Activated naive CD4-positive, alpha-beta T cell treated with anti-CD3 and anti-CD28 coated beads, Interleukin-2, amount 10 ng/mL, durations not matched to agents 7 days and 5 days (primary cell): ENCODE results near the gene APC2.
A peak's percentile ranks its signal among the peaks of the same experiment; 100 is the strongest.

Experiments
- CTCF ChIA-PET: fragments of 350-600 bp; sonication (Branson Sonifier 250); formaldehyde crosslinking; loops from one replicate; lab custom pipeline; 2021; ENCODE audit warnings: antibody characterized with exemption; lab: Charles Lee
- DNase-seq: peaks from one replicate; pipeline ENCODE4 v3.0.0-alpha.2; 2020
- H3K27ac Mint-ChIP-seq: one replicate; pipeline ENCODE4 v1.8.0; 2021; ENCODE audit warnings: mild to moderate bottlenecking, moderate library complexity, mixed read lengths
- H3K27me3 Mint-ChIP-seq: one replicate; pipeline ENCODE4 v1.8.0; 2021; ENCODE audit warnings: mild to moderate bottlenecking, mixed read lengths
- H3K36me3 Mint-ChIP-seq: one replicate; pipeline ENCODE4 v1.8.0; 2021; ENCODE audit warnings: mixed read lengths
- H3K4me1 Mint-ChIP-seq: one replicate; pipeline ENCODE4 v1.8.0; 2021; ENCODE audit warnings: mixed read lengths
- H3K4me3 Mint-ChIP-seq: one replicate; pipeline ENCODE4 v1.8.0; 2021; ENCODE audit warnings: mild to moderate bottlenecking, moderate library complexity, mixed read lengths
- H3K9me3 Mint-ChIP-seq: one replicate; pipeline ENCODE4 v1.8.0; 2021; ENCODE audit warnings: mixed read lengths

Gene APC2

GRCh38 chr19:1421218-1421957 lies 28.5 kb upstream of the APC2 start:
- Mint-ChIP-seq H3K4me1 (peaks cover 4% of the 10 kb centered on the region), H3K9me3 (no peaks in the 10 kb centered on the region), H3K27me3 (no peaks in the 10 kb centered on the region), H3K27ac (no peak overlapping the region), H3K36me3 (peaks cover 38% of the 10 kb centered on the region), H3K4me3 (no peak overlapping the region)
- CTCF ChIA-PET = interaction anchor here (0.6 kb wide), 1 partner anchor 16 kb away, joined by 3 read pairs; no protein-coding TSS in a partner anchor
- no peak for DNase-seq

GRCh38 chr19:1421958-1422305 lies 28.0 kb upstream of the APC2 start:
- no peak for DNase-seq
- CTCF ChIA-PET = no interaction called here
- Mint-ChIP-seq H3K27ac (no peak overlapping the region), H3K4me3 (no peak overlapping the region), H3K36me3 (peaks cover 38% of the 10 kb centered on the region), H3K27me3 (no peaks in the 10 kb centered on the region), H3K9me3 (no peaks in the 10 kb centered on the region), H3K4me1 (peaks cover 4% of the 10 kb centered on the region)

DNA sequence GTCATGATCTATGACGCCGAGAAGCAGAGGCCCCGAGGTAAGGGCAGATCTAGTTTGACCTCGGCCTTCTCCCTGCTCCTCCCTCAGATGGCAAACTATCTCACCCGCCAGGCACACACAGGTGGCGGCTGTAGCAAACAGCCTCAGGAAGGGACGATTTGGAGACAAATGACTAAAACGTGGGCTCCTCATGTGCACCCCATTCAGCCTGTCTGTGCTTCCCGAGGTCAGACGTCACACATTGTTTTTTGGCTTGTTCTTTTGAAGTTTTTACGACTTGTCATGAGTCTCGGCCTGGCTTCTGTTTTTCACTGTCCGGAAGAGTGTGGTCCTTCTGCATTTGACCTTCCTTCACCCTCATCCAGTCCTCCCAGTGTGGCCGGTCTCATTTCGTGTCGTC lies 27.6 kb upstream of the APC2 start:
- Mint-ChIP-seq H3K27ac (no peak overlapping the region), H3K27me3 (no peaks in the 10 kb centered on the region), H3K9me3 (no peaks in the 10 kb centered on the region), H3K36me3 (peaks cover 36% of the 10 kb centered on the region), H3K4me1 (peaks cover 3% of the 10 kb centered on the region), H3K4me3 (no peak overlapping the region)
- DNase-seq = no peak
- CTCF ChIA-PET = no interaction called here

DNA sequence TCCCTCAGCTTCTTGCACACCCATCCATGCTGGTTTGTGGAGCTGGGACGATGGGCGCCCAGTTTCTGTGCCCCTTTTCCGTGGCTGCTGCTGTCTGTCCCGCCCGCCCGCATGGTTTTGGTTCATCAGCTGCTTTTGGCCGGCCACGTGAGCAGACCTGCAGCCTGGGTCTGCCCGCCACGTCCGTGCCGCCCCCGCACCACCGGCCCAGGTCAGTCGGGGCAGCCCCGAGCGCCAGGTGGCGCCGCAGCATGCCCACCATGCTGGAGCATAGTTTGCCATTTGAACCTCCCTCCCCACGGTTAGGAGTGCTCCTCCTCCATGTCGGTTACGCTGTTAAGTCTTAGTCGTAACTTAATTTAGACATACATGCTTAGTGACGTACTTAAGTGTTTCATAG lies 27.0 kb upstream of the APC2 start:
- Mint-ChIP-seq H3K27ac (no peak overlapping the region), H3K9me3 (no peaks in the 10 kb centered on the region), H3K4me1 (no peaks in the 10 kb centered on the region), H3K36me3 (peaks cover 33% of the 10 kb centered on the region), H3K27me3 (no peaks in the 10 kb centered on the region), H3K4me3 (no peak overlapping the region)
- no peak for DNase-seq
- CTCF ChIA-PET = no interaction called here

DNA sequence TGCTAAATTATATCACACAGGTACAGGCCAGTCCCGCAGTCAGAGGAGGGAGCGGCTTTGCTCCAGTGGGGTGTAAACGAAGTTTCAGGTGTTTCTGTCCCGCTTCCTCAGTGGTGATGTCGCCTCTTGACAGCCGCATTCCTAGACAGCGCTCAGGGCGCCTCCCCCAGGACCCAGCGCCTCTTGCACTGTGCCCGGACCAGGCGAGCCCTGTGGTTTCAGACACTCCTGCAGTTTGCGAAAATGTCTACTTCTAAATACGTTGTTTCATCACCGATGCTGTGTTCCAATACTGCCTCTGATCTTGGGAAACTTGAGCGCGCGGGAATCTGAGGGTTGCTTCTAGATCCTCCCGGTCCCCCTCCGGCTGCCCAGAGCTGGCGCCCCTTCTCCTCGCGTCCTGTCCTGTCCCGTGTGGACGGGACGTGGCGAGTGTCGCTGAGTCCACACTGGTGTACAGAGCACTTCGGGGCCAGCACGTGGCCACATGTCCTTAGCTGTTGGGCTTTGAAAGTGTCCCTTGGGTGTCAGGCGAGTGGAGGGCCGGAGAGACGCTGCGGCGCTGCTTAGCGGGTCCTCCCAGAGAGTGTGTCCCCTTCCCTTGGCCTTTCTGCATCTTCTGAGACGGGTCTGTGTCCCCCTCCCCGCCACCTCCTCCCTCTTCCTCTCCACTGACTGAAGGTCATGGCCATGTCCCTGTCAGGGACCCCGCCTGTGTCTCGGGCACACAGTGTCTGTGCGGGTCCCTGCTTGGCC lies 26.3 kb upstream of the APC2 start:
- DNase-seq = no peak
- CTCF ChIA-PET = no interaction called here
- Mint-ChIP-seq H3K4me3 (no peak overlapping the region), H3K4me1 (no peaks in the 10 kb centered on the region), H3K27me3 (no peaks in the 10 kb centered on the region), H3K9me3 (no peaks in the 10 kb centered on the region), H3K27ac (no peak overlapping the region), H3K36me3 (peaks cover 31% of the 10 kb centered on the region)

DNA sequence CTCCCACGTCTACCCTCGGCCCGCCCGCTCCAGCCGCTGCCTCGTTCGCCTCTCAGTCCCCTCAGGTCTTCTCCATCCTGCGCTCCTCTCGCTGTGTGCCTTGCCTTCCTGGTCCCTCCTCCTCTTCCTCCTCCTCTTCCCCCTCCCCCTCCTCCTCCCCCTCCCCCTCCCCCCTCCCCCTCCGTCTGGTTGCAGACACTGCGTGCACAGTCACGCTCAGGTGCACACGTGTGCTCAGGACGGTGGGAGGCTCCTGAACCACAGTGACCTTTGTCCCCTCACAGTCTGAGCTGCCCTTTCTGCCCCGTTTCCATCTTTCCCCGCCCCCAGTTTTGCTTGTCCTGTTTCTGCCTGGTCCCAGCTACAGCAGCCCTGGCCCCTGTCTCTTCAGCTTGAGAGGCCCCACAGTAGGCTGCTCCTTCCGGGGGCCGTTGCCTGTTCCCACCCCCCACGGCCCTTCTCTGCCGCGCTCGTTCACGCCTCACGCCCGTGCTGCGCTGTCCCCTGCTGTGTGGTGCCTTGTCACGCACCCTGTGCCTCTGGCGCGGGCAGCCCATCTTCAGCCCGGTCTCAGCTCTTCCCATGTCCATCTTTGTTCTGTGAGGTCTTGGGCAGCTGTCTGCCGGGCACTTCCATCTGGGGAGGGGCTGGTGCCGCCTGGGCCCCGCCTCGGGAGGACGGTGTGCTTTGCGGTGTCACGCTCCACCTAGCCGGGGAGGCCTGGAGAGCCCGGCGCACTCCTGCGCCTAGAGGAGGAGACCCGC lies 25.5 kb upstream of the APC2 start:
- H3K36me3 Mint-ChIP-seq = peaks cover 30% of the 10 kb centered on the region
- no peak for DNase-seq
- H3K27ac Mint-ChIP-seq = no peak overlapping the region
- H3K4me1 Mint-ChIP-seq = no peaks in the 10 kb centered on the region
- no peak overlapping the region for H3K4me3 Mint-ChIP-seq
- CTCF ChIA-PET = no interaction called here
- no peaks in the 10 kb centered on the region for H3K9me3 Mint-ChIP-seq
- no peaks in the 10 kb centered on the region for H3K27me3 Mint-ChIP-seq

GRCh38 chr19:1425102-1425837 lies 24.7 kb upstream of the APC2 start:
- Mint-ChIP-seq H3K27ac (no peak overlapping the region), H3K36me3 (peaks cover 29% of the 10 kb centered on the region), H3K9me3 (no peaks in the 10 kb centered on the region), H3K4me3 (no peak overlapping the region), H3K4me1 (no peaks in the 10 kb centered on the region), H3K27me3 (no peaks in the 10 kb centered on the region)
- CTCF ChIA-PET = no interaction called here
- no peak for DNase-seq

GRCh38 chr19:1425902-1426301 lies 24.0 kb upstream of the APC2 start:
- Mint-ChIP-seq H3K36me3 (peaks cover 27% of the 10 kb centered on the region), H3K27ac (no peak overlapping the region), H3K4me3 (no peak overlapping the region), H3K27me3 (no peaks in the 10 kb centered on the region), H3K9me3 (no peaks in the 10 kb centered on the region), H3K4me1 (no peaks in the 10 kb centered on the region)
- CTCF ChIA-PET = no interaction called here
- no peak for DNase-seq

GRCh38 chr19:1426736-1427135 lies 23.2 kb upstream of the APC2 start:
- H3K4me1 Mint-ChIP-seq = no peaks in the 10 kb centered on the region
- H3K36me3 Mint-ChIP-seq = peaks cover 29% of the 10 kb centered on the region
- no peaks in the 10 kb centered on the region for H3K9me3 Mint-ChIP-seq
- CTCF ChIA-PET = no interaction called here
- H3K4me3 Mint-ChIP-seq = no peak overlapping the region
- no peaks in the 10 kb centered on the region for H3K27me3 Mint-ChIP-seq
- DNase-seq = no peak
- H3K27ac Mint-ChIP-seq = no peak overlapping the region

DNA sequence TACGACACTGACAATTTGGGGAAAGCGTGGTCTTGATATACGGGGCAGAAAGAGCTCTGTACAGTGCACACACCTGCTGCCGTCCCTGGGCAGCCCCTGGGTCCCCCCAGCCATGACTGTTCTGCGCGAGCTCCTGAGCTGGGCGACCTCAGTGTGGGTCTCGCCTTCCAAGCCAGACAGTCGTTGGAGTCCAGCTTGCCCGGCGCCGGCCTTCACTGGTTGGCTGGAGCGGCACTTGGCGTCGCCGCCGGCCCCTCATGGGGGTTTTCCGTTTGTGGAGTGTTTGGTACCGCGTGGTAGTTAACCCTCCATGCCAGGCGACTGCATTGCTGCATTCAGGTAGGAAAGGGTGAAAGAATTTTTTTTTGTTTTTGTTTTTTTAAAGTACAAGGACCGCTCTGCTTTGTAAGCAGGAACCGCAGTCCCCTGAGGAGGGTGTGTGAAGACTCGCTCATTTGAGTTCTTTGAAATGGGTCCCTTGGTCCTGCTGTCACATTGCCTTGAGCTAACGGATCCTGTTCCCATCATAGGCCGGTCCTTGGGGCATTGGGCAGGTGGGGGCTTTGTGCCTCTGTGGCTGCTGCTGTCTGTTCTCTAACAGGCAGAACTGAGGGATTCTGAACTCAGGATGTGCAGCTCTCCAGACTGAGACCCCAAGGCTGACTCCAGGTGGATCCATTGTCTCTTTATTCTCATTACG lies 22.6 kb upstream of the APC2 start:
- CTCF ChIA-PET = no interaction called here
- no peak for DNase-seq
- Mint-ChIP-seq H3K36me3 (peaks cover 29% of the 10 kb centered on the region), H3K27ac (no peak overlapping the region), H3K27me3 (no peaks in the 10 kb centered on the region), H3K9me3 (no peaks in the 10 kb centered on the region), H3K4me1 (no peaks in the 10 kb centered on the region), H3K4me3 (no peak overlapping the region)

- peaks cover 19% of the 10 kb centered on the region for H3K36me3 Mint-ChIP-seq
- H3K27me3 Mint-ChIP-seq = no peaks in the 10 kb centered on the region
- no peaks in the 10 kb centered on the region for H3K4me1 Mint-ChIP-seq
- H3K27ac Mint-ChIP-seq = no peak overlapping the region
- no peaks in the 10 kb centered on the region for H3K9me3 Mint-ChIP-seq
- CTCF ChIA-PET = no interaction called here
- no peak overlapping the region for H3K4me3 Mint-ChIP-seq
- no peak for DNase-seq
Observed at GRCh38 chr19:1428738-1429391, 21.1 kb upstream of the APC2 start.

DNA sequence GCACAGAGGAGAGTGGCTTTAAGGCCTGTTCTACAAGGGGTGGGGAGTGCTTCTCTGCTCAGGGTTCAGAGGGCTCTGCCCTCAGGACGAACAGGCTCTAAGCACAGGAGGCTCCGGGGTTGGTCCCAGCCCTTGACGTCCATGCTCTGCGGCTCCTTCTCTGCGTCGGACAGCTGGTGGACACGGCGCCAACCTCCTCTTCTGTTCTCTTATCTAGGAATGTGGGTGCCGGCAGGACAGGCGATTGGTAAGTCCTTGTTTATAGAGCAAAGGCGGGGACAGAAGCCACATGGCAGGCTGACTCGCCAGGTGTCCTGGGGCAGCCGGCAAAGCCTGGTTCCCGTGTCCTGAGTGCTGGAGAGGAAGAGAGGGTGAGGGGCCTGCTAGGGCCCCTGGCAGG lies 20.2 kb upstream of the APC2 start:
- Mint-ChIP-seq H3K4me1 (no peaks in the 10 kb centered on the region), H3K36me3 (peaks cover 19% of the 10 kb centered on the region), H3K9me3 (no peaks in the 10 kb centered on the region), H3K27me3 (no peaks in the 10 kb centered on the region), H3K27ac (peak overlapping the region; percentile 33), H3K4me3 (no peak overlapping the region)
- CTCF ChIA-PET = no interaction called here
- no peak for DNase-seq

GRCh38 chr19:1430246-1430645 lies 19.7 kb upstream of the APC2 start:
- Mint-ChIP-seq H3K27me3 (no peaks in the 10 kb centered on the region), H3K36me3 (peaks cover 17% of the 10 kb centered on the region), H3K4me1 (no peaks in the 10 kb centered on the region), H3K4me3 (no peak overlapping the region), H3K27ac (no peak overlapping the region), H3K9me3 (no peaks in the 10 kb centered on the region)
- CTCF ChIA-PET = no interaction called here
- no peak for DNase-seq
